H1 (cell line): Measurements from ENCODE around the gene GAST. TPM values are rescaled to one million over a fixed set of nuclear protein-coding genes. Genes with fewer than 3 reads are reported as not detected.

ENCODE experiments used
- CHD1 ChIP-seq: IDR thresholded peaks from 2 replicates; pipeline ENCODE4 v1.6.1; 2012; ENCODE audit warnings: low read depth, low read length, improper control_type of control experiment
- CREB1 ChIP-seq: IDR thresholded peaks from 2 replicates; pipeline ENCODE4 v1.6.1; 2012; ENCODE audit warnings: inconsistent platforms
- EP300 ChIP-seq, 2 experiments: IDR thresholded peaks; 1 replicate in 1 of 2; 2 replicates in 1 of 2; pipeline ENCODE4 v1.6.1; 2011 to 2012; ENCODE audit warnings: low read depth in 2 of 2, low read length in 2 of 2, mild to moderate bottlenecking in 2 of 2, borderline replicate concordance in 1 of 2, inconsistent platforms in 1 of 2, moderate library complexity in 1 of 2
- KDM5A ChIP-seq: fragments of 200-600 bp; IDR thresholded peaks from 2 replicates; pipeline ENCODE4 v1.7.1; 2012; ENCODE audit warnings: mild to moderate bottlenecking, low read length, inconsistent platforms, mixed read lengths
- TEAD4 ChIP-seq: IDR thresholded peaks from 2 replicates; pipeline ENCODE4 v1.6.1; 2012; ENCODE audit warnings: low read depth, low read length, inconsistent platforms, mixed read lengths
- polyA plus RNA-seq, 7 experiments: library from polyadenylated mRNA; depleted of rRNA in 3 of 7; stranded (reverse) in 5 of 7; unstranded in 2 of 7; fragments of >200 nt in 5 of 7; fragments of 200-250 nt in 2 of 7; gene quantifications; 1 replicate in 5 of 7; 2 replicates in 1 of 7; 4 replicates in 1 of 7; pipeline versions ENCODE4 v1.2.1 to v1.2.3, GENCODE V29; 2011 to 2013; ENCODE audit warnings: missing spikeins in 2 of 7, mixed read lengths in 2 of 7
- total RNA-seq: library from RNA; stranded (reverse); fragmentation: NEBNext Ultra II Directional; extraction: Animal tissue kit (Norgen Biotek cat#: 25700); gene quantifications from 2 replicates; pipeline ENCODE4 v1.2.1, GENCODE V29; 2021

GAST gene
- total and polyA plus RNA-seq, 2 of the 8 experiments (the other 6 are each of a cell fraction or from before 2014, with no cell fraction given): not detected

DNA sequence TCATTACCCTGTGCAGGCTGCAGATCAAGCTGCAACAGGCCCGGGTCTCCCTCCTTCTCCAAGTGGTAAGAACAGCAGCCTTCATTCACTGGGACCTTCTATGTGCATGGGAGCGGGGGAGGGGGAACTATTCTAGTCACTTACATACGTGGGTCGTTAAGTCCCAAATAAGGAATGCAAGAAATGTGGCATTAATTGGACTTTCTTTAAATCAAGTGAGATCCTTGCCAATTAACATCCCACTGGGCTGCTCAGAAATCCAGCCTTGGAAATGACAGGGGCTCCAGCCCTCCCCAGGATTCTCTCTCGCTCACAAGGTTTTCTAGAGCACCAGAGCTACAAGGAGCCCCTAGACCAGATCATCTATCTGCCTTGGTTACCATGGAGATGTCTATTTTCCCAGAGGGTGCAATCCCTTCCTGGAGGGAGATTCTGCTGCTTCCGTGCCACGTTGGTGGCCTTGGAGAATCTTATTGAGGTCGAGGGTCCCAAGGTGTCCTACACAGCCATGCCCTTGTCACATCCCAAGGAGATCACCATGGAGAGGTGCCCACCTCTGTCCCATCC lies 28.6 kb upstream of the GAST start (continued):
- TF ChIP-seq CREB1 (no peak), TEAD4 (no peak), KDM5A (no peak), CHD1 (no peak), EP300 (IDR thresholded peaks at IDR 0.05; ENCODE audit: borderline replicate concordance in 1 of 2, low read depth in 2 of 2, low read length in 2 of 2) (no peak)
